ENCODE results near the gene FICD.
A peak's percentile ranks its signal among the peaks of the same experiment; 100 is the strongest.
"Not testable (repeated sequence)": the region's sequence is repeated elsewhere in the genome, so short reads cannot be mapped to it uniquely, and the experiment has no call there.

Gene FICD

DNA sequence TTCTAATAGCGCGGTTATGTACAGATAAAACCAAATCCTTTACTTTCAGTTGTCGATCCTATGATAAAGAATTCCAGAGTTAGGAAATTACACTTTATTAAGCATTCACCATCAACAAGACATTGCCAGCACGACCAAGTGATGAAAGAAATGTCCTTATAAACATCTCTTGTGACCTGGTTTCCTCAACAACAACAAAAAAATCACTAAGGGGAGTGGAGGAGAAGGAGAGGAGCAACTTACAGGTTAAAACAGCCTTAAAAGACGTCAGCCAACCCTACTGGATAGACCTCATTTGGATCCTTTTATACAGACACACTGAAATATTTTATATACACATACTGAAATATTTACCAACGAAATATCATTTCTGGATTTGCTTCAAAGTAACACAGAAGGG lies 23.1 kb downstream of the FICD start:
- no peak for DNase-seq (ENCODE audit: low read depth)

DNA sequence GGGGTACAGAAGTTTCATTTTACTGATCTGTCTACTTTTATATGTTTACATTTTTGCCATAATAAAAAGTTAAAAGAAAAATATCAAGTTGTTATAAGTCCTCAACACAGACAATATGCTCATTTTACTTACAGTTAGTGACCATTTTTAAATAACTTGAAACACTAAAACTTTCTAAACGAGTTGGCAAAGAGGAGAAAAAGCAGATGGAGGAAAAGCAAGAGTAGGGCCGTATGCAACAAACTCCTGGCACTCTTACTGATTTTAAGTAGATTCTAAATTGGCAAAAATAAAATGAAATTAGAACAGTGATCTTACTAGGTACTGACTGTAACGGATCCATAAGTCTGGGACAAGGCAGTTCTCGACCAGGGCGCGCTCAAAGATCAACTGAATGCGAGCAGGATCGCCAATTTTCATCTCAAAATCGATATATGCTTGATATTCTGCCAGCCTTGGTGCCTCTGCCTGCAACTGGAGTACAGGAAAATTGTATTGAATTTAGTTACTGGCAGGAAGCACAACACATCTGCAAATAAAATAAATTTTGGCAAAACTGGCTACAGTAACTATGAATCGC lies 23.6 kb downstream of the FICD start:
- DNase-seq (ENCODE audit: low read depth) = no peak

DNA sequence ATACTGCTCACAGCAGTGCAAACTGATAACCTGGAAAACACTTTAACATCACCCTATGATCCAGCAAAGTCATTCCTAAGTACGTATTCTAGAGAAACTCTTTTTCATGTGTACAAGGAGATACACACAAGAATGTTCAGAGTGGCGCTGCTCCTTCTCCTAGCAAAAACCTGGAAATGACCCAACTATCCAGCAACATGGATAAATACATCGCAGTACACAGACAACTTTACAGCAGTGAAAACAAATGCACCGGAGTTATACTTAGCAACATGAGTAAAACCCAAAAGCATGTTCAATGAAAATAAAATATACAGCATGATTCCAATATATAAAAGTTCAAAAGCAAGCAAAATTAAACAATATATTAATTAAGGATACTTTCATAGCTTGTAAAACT lies 27.2 kb downstream of the FICD start:
- DNase-seq (ENCODE audit: low read depth) = no peak

- no peak for DNase-seq (ENCODE audit: low read depth)
These were observed 28.6 kb downstream of the FICD start for GRCh38 chr12:108543652-108544051.

GRCh38 chr12:108547686-108548085 lies 32.6 kb downstream of the FICD start:
- DNase-seq (ENCODE audit: low read depth) = no peak

DNA sequence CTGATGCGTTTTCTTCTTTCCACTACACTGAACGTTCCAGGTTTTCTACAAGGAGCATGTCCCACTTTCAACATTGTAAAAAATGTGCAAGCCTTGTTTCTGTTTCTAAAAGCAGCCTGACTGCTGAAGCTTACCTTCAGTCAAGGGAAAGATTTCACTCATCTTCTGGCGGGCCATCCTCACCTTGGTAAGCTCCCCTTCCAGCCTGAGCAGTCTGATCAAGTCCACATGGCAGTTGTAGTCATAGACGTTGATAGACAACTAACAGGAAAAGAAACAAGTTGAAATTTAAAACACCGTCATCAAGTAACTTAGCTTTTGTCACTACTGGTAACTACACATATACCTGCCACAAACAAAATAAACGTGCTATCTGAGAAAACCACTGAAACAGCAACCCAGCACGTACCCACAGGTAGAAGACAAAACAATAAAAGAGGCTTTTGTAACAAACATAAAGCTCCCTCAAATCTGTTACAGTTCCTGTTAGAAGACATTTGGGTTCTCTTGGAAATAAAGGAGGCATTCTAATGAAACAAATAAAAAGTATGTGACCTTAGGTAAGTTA lies 34.0 kb downstream of the FICD start:
- no peak for DNase-seq (ENCODE audit: low read depth)

GRCh38 chr12:108551535-108551934 lies 36.5 kb downstream of the FICD start:
- no peak for DNase-seq (ENCODE audit: low read depth)

DNA sequence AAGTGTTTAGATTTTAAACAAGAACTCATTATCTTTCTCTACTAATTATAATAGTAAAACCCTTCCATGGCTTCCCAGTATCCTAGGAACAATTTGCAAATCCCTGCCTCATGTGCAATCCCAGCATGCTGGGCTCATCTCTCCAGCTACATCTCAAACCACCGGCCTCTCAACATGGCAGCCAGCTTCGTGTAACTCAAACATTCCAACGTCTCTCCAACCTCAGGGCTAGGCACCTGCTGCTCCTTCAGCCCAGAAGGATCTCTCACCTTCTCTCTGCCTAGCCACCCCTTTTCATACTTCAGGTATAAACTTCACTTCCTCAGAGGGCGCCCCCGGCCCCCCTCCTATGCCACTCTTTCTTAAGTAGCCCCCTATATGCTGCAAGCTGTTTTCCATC lies 38.7 kb downstream of the FICD start:
- DNase-seq (ENCODE audit: low read depth) = no peak

DNA sequence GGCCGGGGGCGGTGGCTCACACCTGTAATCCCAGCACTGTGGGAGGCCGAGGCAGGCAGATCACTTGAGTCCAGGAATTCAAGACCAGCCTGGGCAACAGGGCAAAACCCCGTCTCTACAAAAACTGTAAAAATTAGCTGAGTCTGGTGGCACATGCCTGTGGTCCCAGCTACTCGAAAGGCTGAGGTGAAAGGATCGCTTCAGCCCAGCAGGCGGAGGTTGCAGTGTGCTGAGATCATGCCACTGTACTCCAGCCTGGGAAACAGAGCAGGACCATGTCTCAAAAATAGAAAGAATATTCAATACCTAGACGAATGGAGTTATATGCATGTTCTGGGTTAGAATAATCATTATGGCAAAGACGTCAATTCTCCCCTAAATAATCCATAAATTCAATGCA lies 40.3 kb downstream of the FICD start:
- DNase-seq (ENCODE audit: low read depth) = not testable (repeated sequence)

GRCh38 chr12:108559007-108559655 lies 44.1 kb downstream of the FICD start:
- DNase-seq (ENCODE audit: low read depth) = no peak

GRCh38 chr12:108559748-108560147 lies 44.7 kb downstream of the FICD start:
- no peak for DNase-seq (ENCODE audit: low read depth)

GRCh38 chr12:108560321-108560721 lies 45.2 kb downstream of the FICD start:
- DNase-seq (ENCODE audit: low read depth) = no peak

DNA sequence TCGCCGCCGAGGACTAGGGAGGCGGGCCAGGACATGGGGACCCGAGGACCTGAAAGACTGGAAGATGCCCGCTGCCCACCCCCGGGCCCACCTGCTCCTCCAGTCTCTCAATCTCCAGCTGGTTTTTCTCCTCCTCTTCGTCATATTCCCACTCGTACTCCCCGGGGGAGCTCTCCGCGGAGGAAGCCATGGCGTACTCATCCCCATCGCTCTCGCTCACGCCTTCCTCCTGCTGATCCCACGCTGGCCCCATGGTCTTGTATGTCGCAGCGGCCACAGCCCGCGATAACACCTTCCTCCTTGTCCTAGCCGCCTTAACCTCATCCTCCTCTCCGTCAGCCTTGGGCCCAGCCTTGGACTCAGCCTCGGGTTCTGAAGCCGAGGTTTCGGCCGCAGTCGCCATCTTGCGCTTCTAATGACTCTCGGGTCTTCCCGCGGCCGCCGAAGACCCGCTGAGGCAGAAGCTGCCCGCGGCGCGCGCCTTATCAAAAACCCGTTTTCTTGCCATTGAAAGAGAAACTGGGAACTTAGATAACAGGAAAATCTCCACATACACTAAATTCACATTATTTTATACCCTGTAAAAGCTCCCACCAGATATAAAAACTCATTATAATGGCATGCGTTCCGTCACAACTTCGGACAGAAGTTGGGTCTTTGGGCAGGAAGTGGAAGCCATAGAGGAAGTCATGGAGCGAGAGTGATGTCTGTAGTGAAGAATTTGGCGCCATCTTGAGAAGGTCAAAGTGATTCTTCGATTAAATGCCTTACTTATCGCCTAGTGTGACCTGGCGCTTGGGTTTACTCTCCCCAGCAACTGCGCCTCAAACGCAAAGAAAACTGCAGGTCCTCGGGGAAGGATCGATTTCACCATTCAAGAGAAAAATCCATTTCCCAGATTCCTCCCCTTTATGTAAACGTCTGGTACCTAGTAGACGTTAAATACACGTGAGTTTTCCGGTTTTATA lies 46.0 kb downstream of the FICD start, which contains the start of gene SART3:
SART3 (minus strand) TSS at position 422 of the 968 bp plus-strand sequence; CDS start at position 403, 19 bp downstream.
- peak; percentile 87 for DNase-seq (ENCODE audit: low read depth)

DNA sequence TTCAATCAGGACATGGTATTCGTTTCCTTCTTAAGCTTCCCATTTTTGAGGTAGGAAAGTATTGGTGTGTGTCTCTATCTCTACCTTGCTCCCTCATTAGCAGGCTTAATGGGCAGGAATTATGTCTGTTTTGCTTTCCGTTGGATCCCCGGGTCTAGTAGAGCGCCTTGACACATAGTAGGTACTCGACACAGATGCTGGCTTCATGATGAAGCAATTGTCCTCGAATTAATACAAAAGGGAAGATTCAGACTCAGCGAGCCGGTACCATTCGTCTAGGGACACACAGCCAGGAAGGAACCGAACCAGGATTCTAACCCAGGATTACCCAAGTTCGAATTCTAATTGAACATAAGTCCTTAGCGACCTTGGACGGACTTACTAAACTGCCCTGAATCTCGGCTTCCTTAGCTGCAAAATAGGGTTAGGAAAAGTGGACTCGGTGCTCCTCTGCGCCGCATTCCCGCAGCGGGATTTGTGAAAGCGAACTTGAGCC lies 46.8 kb downstream of the FICD start:
- no peak for DNase-seq (ENCODE audit: low read depth)

DNA sequence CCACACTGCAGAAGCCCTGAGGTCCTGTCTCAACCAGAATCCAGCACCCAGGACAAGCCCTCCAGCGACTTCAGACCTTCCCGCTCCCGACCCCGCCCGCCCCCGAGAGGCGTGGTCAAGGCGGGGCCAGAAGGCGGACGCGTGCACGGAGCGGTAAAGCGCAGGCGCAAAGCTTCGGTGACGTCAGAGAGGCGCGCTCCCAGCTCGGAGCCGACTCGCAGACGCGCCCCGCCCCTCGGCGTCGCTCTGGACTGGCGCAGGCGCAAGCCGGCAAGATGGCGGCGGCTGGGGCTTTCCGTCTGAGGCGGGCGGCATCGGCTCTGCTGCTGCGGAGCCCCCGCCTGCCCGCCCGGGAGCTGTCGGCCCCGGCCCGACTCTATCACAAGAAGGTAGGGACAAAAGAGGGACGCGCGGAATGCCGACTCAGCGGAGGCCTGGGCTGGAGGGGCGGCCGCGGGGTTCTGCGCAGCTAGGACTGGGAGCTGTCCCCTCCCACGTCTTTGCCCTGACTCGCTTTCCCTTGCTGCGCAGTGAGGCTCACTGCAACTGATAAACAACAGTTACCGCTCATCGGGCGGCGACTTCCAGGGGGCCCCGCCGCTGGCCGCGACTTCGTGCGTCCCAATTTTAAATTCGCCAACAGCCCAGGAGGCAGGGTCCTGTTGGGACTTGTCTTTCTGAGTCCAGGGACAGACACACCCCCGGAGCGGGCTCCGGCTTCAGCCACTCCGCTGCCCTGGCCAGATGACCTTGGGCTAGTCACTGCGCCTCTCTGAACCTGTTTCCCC lies 47.5 kb downstream of the FICD start, which contains the start of gene ISCU:
ISCU (plus strand) TSS at position 249 of the 788 bp plus-strand sequence; CDS start at position 276, 27 bp downstream.
- peak; percentile 90 for DNase-seq (ENCODE audit: low read depth)

- DNase-seq (ENCODE audit: low read depth) = peak; percentile 77
These were observed 48.2 kb downstream of the FICD start for GRCh38 chr12:108563136-108563803.

GRCh38 chr12:108563804-108564151 lies 48.7 kb downstream of the FICD start:
- no peak for DNase-seq (ENCODE audit: low read depth)

DNA sequence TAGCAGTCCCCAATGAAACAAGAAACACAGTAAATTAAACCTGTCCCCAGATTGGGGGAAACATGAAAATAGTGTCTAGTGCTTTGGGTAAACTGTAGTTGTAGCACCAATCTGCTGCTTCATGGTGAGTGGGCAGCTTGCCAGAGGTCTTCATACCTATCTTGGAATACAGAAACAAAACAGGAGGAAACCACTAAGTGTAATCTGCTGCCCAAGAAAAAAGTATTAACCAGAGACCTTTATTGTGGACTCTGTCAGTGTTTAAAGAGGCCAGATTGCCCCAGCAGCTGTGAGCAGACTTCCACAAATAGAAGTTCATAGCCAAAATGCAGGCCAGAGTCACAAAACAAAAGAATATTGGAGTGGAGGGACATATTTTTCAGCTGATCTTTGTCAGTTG lies 49.6 kb downstream of the FICD start:
- DNase-seq (ENCODE audit: low read depth) = no peak

GRCh38 chr12:108565146-108565545 lies 50.1 kb downstream of the FICD start:
- no peak for DNase-seq (ENCODE audit: low read depth)

DNA sequence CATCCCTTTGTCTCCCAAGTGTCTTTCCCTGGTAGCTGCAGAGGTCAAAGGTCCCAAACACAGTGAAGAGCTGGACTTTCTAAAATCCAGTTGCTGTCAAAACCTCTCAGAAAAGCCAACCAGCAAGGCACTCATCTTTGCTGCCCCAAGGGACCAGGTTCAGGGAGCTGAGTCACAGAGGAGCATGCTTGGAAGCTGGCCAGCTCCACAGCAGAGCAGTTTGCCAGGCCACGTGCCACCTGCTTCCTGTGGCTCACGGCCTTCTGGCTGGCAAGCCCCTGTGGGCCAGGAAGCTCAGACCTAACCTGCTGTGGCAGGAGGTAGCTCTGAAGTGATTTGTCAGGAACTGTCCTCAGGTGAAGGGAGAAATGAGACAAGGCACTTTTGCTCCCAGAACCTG lies 50.9 kb downstream of the FICD start:
- DNase-seq (ENCODE audit: low read depth) = peak; percentile 74

- DNase-seq (ENCODE audit: low read depth) = no peak
These were observed 51.4 kb downstream of the FICD start for GRCh38 chr12:108566452-108566851.
